Muscle of arm (tissue), 12 donors: ENCODE results near the gene FXYD2. TPM values are rescaled to one million over a fixed set of nuclear protein-coding genes. Genes with fewer than 3 reads are reported as not detected.

ENCODE experiments used
- DNase-seq: peaks from one replicate; pipeline ENCODE4 v3.0.0-alpha.2; 2013
- polyA plus RNA-seq, 12 donors: library from polyadenylated mRNA; unstranded; fragments of 120-200 nt; gene quantifications; one replicate each; pipeline ENCODE4 v1.2.1, GENCODE V29; 2013; ENCODE audit not compliant: insufficient read length in 12 of 12

Gene FXYD2
- polyA plus RNA-seq, 12 donors: 0.46 to 2.7 (median 1.5) TPM; not detected in 2

GRCh38 chr11:117806846-117807245, 17.7 kb downstream of the FXYD2 start:
- DNase-seq: no peak

GRCh38 chr11:117805045-117805444, 19.5 kb downstream of the FXYD2 start:
- DNase-seq: no peak

- no peak for DNase-seq
Measured at GRCh38 chr11:117803896-117804295, 20.6 kb downstream of the FXYD2 start.

- DNase-seq: no peak
Measured at GRCh38 chr11:117799634-117800033, 24.9 kb downstream of the FXYD2 start.

GRCh38 chr11:117796872-117797529, 27.5 kb downstream of the FXYD2 start, which contains the start of gene DSCAML1:
TSS of gene DSCAML1 (minus strand) at chr11:117797216. CDS start at chr11:117797079, 137 bp downstream.
- no peak for DNase-seq

GRCh38 chr11:117796456-117796871, 28.1 kb downstream of the FXYD2 start:
- no peak for DNase-seq

GRCh38 chr11:117795638-117796455, 28.7 kb downstream of the FXYD2 start:
- DNase-seq: no peak

GRCh38 chr11:117794772-117795629, 29.5 kb downstream of the FXYD2 start:
- no peak for DNase-seq

- DNase-seq: no peak
Measured at GRCh38 chr11:117794135-117794534, 30.4 kb downstream of the FXYD2 start.

- DNase-seq: no peak
Measured at GRCh38 chr11:117793583-117793982, 31.0 kb downstream of the FXYD2 start.

- DNase-seq: no peak
Measured at GRCh38 chr11:117792992-117793391, 31.6 kb downstream of the FXYD2 start.

GRCh38 chr11:117792241-117792640, 32.3 kb downstream of the FXYD2 start:
- DNase-seq: no peak

- no peak for DNase-seq
Measured at GRCh38 chr11:117790279-117790678, 34.3 kb downstream of the FXYD2 start.

GRCh38 chr11:117789241-117789640, 35.3 kb downstream of the FXYD2 start:
- DNase-seq: no peak

GRCh38 chr11:117786135-117786870, 38.2 kb downstream of the FXYD2 start:
- no peak for DNase-seq

GRCh38 chr11:117782101-117782500, 42.4 kb downstream of the FXYD2 start:
- DNase-seq: no peak

- no peak for DNase-seq
Measured at GRCh38 chr11:117781627-117782026, 42.9 kb downstream of the FXYD2 start.

GRCh38 chr11:117780456-117780855, 44.1 kb downstream of the FXYD2 start:
- DNase-seq: no peak

GRCh38 chr11:117774553-117774952, 50.0 kb downstream of the FXYD2 start:
- no peak for DNase-seq

GRCh38 chr11:117772360-117772759, 52.2 kb downstream of the FXYD2 start:
- DNase-seq: no peak

GRCh38 chr11:117771841-117772240, 52.7 kb downstream of the FXYD2 start:
- DNase-seq: no peak
